RWPE2 (cell line): Measurements from ENCODE around the gene UGT1A3.

Experiments used
- ATAC-seq: fragments of 200-7000 bp; cut with Tn5 transposase; 3 replicates; pipeline ENCODE4 v1.9.1; 2021; ENCODE audit warnings: low read depth
- DNase-seq: peaks from one replicate; pipeline ENCODE4 v3.0.0-alpha.2; 2020; ENCODE audit warnings: low spot score
- H3K27ac ChIP-seq: fragments of 450-650 bp; 2 replicates; pipeline ENCODE4 v1.5.1; 2017; ENCODE audit warnings: mild to moderate bottlenecking; ENCODE audit not compliant: poor library complexity, severe bottlenecking
- H3K27me3 ChIP-seq: fragments of 250-450 bp; sonication (Bioruptor Pico); 2 replicates; pipeline ENCODE4 v1.5.1; 2021; ENCODE audit warnings: mild to moderate bottlenecking, moderate library complexity; ENCODE audit not compliant: insufficient read depth, poor library complexity, severe bottlenecking
- H3K36me3 ChIP-seq: fragments of 250-450 bp; sonication (Bioruptor Pico); 2 replicates; pipeline ENCODE4 v1.5.1; 2020; ENCODE audit warnings: low read depth, mild to moderate bottlenecking, moderate library complexity
- H3K4me1 ChIP-seq: fragments of 250-450 bp; sonication (Bioruptor Pico); 2 replicates; pipeline ENCODE4 v1.5.1; 2021; ENCODE audit warnings: mild to moderate bottlenecking, moderate library complexity; ENCODE audit not compliant: insufficient read depth, poor library complexity, severe bottlenecking
- H3K4me3 ChIP-seq: fragments of 250-450 bp; sonication (Bioruptor Pico); 2 replicates; pipeline ENCODE4 v1.5.1; 2021; ENCODE audit warnings: mild to moderate bottlenecking, moderate library complexity; ENCODE audit not compliant: severe bottlenecking
- H3K9me3 ChIP-seq: fragments of 250-450 bp; sonication (Bioruptor Pico); 2 replicates; pipeline ENCODE4 v1.5.1; 2021; ENCODE audit warnings: mild to moderate bottlenecking, moderate library complexity; ENCODE audit not compliant: severe bottlenecking
- CTCF ChIP-seq: fragments of 450-650 bp; IDR thresholded peaks from one replicate; pipeline ENCODE4 v1.5.1; 2017; ENCODE audit warnings: mild to moderate bottlenecking, moderate library complexity; ENCODE audit not compliant: poor library complexity, severe bottlenecking

UGT1A3 gene

GRCh38 chr2:233690444-233690843 lies 38.4 kb upstream of the UGT1A3 start:
- TF ChIP-seq CTCF: no peak
- DNase-seq (peak; percentile 83), ATAC-seq (peak; percentile 69)

DNA sequence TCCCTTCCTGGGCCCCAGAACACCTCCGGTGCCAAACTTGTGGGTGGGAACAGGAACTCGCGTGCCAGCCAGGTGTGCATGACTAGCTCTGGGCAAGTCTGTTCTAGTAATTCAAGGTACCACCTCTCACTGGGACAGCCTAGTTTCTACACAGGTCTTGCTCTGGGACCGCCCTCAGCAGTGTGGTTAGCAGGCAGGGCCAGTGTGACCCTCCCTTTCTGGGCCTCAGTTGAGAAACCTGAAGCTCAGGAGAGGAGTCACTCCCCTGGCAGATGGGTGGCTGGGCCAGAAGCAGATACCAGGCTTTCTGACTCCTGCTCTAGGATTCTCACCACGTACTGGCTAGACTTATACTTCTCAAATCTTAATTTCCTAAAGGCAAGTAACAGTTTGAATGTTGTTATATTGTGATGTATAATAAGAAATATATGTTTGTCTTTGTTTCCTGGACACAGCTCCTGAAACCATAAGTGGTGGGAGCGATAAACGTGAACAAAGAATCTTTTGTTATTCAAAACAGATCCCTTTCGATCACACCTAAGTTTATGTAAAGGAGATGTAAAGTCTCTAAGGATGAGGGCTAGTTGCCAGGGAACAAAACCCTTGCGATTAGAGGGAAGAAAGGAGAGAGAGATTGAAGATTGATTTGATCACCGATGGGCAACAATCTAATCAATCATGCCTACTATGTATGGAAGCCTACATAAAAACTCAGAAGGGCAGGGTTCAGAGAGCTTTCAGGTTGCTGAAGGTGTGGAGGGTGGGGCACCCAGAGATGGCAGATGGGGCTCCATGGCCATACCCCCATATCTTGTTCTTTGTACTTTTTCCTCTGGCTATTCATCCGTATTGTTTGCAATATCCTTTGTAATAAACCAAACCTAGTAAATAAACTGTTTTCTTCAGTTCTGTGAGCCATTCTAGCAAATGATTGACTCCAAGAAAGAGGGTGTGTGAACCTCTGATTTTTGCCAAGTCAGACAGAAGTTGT lies 37.1 kb upstream of the UGT1A3 start:
- H3K9me3 ChIP-seq: no peaks in the 10 kb centered on the region
- DNase-seq (peak; percentile 95), ATAC-seq (peak; percentile 97)
- TF ChIP-seq CTCF: no peak
- H3K36me3 ChIP-seq: no peaks in the 10 kb centered on the region
- H3K27ac ChIP-seq: peak overlapping the region; percentile 87
- H3K4me3 ChIP-seq: peak overlapping the region; percentile 22
- peaks cover 25% of the 10 kb centered on the region for H3K4me1 ChIP-seq
- H3K27me3 ChIP-seq: no peaks in the 10 kb centered on the region

More at GRCh38 chr2:233690444-233690843, 38.4 kb upstream of the UGT1A3 start:
- Histone ChIP-seq H3K9me3 (no peaks in the 10 kb centered on the region), H3K27ac (peak overlapping the region; percentile 87), H3K27me3 (no peaks in the 10 kb centered on the region), H3K4me1 (peaks cover 25% of the 10 kb centered on the region), H3K4me3 (no peak overlapping the region), H3K36me3 (no peaks in the 10 kb centered on the region)

- ATAC-seq (no peak), DNase-seq (no peak)
- peaks cover 25% of the 10 kb centered on the region for H3K4me1 ChIP-seq
- peak within 1 kb of the TSS; percentile 22 for H3K4me3 ChIP-seq
- H3K27ac ChIP-seq: peak within 1 kb of the TSS; percentile 87
- no peaks in the 10 kb centered on the region for H3K36me3 ChIP-seq
- TF ChIP-seq CTCF: no peak
- no peaks in the 10 kb centered on the region for H3K27me3 ChIP-seq
- no peaks in the 10 kb centered on the region for H3K9me3 ChIP-seq
Measured at GRCh38 chr2:233692648-233693047, 36.2 kb upstream of the UGT1A3 start, which contains the start of gene UGT1A6. UGT1A6 (plus strand) TSS chr2:233692890; CDS start chr2:233693005, 115 bp downstream.

GRCh38 chr2:233693963-233694362 lies 34.9 kb upstream of the UGT1A3 start:
- no peak for ATAC-seq
- H3K4me3 ChIP-seq: no peak overlapping the region
- DNase-seq: no peak
- H3K9me3 ChIP-seq: no peaks in the 10 kb centered on the region
- no peaks in the 10 kb centered on the region for H3K27me3 ChIP-seq
- peaks cover 25% of the 10 kb centered on the region for H3K4me1 ChIP-seq
- H3K27ac ChIP-seq: no peak overlapping the region
- no peaks in the 10 kb centered on the region for H3K36me3 ChIP-seq
- no peak for TF ChIP-seq CTCF
